GM18505 (cell line): ENCODE measurements around the gene SLC39A6.
"Not testable (repeated sequence)": the region's sequence is repeated elsewhere in the genome, so short reads cannot be mapped to it uniquely, and the experiment has no call there.

Source experiments
- ATAC-seq: cut with Tn5 transposase; IDR thresholded peaks from one replicate; pipeline ENCODE4 v1.9.1; 2021; ENCODE audit not compliant: unreplicated experiment
- POLR2A ChIP-seq: IDR thresholded peaks from 4 replicates; pipeline ENCODE4 v1.6.1; 2011; ENCODE audit warnings: borderline replicate concordance; ENCODE audit not compliant: insufficient read depth, insufficient read length; ENCODE audit errors: extremely low read depth

SLC39A6 gene

DNA sequence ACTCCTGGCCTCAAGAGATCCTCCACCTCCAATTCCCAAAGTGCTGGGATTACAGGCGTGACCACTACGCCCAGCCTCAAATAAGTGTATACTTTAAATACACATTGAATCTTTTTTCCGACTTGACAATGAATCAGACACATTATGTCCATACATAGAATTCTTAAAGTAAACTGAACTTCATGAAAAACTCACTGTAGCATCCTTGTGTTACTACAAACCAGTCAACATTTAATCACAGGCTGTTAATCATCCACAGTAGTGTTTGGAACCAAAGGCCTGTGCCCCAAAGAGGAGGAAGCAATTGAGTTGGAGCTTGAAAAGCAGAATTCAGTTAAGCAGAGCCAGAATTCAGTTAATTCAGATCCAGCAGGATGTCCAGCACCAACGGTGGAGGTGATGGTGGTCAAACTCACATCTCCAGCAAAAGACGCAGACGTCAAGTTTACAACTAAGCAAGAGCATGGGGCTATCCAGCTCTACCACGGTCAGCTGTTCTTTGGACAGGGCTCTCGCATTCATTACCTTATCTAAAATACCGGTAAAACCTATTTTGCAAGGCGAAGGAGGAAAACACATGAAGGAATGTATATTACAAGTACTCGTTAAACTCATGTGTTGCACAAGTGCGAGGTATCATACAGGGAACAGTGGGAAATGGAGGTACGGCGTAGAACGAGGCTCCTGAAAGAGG lies 1.2 kb downstream of the SLC39A6 start:
- TF ChIP-seq POLR2A = no peak
- ATAC-seq = no peak

DNA sequence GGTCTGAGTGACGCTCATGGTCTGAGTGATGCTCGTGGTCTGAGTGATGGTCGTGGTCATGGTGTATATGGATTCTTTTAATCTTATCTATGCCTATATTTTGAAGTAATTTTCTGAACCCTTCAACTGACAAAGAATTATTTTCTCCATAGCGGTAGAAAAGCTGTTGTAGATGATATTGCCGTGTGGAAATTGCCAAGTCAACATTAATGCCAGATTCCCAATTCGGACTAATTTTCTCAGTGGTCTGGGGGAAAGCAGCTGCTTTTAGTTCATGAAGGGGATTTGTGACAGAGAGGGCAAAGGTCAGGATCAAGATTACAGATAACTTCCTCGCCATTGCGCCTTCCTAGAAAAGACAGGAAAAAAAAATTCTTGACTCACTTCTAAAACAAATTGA lies 2.5 kb downstream of the SLC39A6 start:
- no peak for ATAC-seq
- TF ChIP-seq POLR2A = no peak

DNA sequence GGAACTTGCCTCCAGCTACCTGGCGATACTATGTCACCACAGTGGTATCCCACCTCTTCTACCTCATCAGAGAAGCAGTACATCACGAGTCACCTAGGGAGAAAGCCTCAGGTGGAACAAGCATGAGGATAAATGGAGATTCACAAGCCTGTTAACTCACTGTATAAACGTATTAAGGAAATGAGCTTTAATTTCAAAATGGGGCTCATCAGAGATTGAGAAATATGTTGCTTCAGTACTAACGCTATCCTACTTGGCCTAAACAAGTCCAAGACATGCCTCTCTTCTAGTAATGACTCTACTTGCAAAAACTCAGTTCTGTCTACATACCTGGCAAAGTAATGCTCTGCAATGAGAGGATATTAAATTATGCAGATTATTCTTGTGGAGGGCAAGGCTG lies 4.3 kb downstream of the SLC39A6 start:
- no peak for TF ChIP-seq POLR2A
- no peak for ATAC-seq

DNA sequence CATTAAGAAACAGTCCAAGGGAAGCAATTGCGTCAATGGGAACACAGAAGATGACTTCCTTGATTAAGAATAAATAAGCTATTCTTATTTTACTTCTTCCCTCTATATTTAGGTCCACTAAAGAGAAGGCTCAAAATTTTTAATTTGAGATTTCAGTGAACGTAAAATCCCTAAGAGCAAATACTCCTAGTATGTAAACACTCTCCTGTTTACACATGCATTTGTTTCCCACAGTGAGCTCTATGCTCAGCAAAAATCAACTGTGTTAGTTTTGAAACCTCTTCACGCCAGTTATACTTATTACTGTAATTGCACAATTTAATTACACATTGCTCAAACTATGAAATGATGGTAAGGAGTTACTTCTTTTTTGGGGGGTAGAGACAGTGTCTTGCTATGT lies 8.8 kb downstream of the SLC39A6 start:
- no peak for TF ChIP-seq POLR2A
- ATAC-seq = no peak

DNA sequence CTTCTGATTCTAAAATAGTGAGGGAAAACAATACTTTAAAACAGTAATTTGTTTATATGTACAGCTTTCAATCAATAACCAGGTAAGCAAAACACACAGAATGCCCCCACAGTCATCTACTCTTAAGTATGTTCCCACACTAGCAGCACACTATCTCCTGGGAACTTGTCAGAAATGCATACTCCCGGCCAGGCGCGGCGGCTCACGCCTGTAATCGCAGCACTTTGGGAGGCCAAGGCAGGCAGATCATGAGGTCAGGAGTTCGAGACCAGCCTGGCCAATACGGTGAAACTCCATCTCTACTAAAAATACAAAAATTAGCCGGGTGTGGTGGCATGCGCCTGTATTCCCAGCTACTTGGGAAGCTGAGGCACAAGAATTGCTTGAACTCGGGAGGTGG lies 12.4 kb downstream of the SLC39A6 start:
- ATAC-seq = not testable (repeated sequence)

DNA sequence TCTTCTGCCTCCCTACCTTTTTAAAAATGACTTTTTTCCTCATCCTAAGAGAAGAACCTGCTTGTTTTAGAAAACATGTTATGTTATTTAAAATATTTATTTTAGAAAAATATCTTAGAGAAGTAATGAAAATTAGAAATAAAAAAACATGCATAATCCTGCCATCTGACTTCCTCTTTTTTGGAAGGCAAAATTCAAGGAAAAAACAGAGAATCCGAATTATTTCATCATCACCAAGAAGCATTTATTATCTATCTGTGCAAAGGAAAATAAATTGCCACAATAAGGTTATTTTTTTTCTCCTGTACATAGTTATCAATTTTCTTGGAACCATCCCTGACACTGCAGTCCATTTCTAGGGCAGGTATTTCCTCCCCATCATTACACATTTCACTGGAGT lies 14.4 kb downstream of the SLC39A6 start:
- ATAC-seq = no peak
- TF ChIP-seq POLR2A = no peak

DNA sequence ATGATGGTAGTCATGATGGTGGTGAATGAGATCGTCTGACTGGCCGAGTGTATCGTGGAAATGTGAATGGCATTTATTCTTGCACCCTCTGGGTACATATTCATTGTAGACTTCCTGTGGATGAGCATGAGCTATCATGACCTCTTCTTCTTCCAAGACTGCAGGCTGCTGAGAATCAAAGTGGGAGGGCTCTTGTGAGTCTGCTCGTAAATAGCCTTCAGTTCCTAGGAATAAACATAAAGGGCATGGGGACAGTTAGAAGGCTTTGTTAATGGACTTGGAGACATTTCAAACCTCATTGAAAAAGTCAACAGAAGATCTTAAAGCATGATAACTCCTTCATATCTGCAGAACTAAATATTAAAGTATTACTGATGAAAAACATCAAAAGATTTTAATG lies 14.9 kb downstream of the SLC39A6 start:
- no peak for TF ChIP-seq POLR2A
- no peak for ATAC-seq

DNA sequence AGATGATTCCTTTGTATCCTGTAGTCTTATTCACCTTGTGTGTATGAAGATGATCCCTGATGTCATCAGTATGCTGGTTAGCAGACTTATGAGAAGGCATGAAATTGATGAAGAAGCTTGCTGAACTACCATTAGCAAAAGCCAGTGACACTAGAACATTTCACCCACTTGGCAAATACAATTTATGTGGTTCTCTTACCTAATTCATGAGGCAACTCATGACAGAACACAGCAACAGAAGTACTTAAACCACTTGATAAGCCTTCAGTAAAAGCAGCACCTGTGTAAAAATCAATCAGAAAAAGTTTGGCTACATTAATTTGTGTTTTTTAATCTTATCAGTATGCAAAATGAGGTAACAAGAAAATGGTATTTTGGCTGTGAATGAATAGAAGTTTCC lies 16.8 kb downstream of the SLC39A6 start:
- no peak for ATAC-seq
- no peak for TF ChIP-seq POLR2A

DNA sequence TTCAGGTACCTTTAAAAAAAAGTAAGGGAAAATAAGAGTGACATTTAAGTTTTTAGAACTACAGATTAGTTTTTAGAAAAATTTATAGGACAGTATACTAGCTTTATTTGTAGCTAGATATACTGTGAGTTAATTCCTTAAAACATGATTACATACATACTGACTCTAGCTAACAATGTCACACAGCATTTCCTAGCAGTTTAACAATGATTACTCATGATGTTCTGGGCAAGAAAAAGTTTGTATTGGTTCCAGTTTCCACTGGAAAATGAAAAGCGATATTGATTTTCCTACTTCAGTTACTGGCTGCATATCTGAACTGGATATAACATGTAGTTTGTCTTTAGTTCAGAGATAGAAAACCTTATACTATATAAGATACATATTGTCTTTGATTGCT lies 19.4 kb downstream of the SLC39A6 start:
- TF ChIP-seq POLR2A = no peak

DNA sequence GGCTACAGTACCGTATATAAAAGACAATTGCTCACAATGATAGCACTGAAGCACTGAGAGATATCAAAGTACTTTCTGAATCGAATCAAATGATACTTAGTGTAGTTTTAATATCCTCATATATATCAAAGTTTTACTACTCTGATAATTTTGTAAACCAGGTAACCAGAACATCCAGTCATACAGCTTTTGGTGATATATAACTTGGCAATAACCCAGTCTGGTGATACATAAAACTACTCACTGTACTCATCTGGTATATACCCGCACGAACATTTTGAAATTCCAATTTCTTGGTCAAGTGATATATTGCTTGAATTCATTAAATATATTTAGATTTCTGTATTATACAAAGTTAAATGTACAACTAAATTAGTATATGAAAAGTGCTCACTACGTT lies 20.5 kb downstream of the SLC39A6 start:
- no peak for ATAC-seq
- no peak for TF ChIP-seq POLR2A

More for the DNA sequence above, 19.4 kb downstream of the SLC39A6 start:
- no peak for ATAC-seq

DNA sequence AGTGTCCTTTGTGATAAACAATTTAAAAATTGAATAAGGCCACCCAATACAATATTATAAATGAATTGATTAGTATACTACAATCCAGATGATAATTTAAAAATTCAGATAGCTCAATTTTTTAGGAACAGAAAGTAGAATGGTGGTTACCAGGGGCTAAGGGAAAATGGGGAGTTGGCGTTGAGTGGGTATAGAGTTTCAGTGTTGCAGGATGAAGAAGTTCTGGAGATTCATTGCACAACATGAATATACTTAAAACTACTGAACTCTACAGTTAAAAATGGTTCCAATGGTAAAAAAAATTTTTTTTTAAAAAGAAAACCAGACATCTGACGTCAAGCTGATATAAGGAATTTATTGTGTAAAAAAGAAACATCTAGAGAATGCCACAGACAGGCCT lies 20.9 kb downstream of the SLC39A6 start:
- ATAC-seq = no peak
- TF ChIP-seq POLR2A = no peak

DNA sequence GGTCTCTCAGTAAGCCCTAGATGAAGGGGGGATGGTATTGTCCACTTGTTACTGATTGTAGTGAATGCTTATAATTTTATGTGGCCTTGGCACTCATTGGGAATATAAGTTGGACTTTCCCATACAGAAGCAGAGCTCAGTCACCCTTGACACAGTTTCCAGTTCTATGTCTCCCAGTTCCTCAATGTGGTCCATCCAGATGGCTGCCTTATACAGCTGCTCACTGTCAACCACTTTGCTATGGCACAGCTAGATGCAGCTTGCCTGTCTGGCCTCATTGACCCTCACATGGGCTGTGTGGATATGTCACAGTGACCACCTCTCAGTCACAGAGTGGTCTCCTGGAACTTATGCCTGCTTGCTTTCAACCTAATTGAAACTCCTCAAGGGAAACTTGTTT lies 21.7 kb downstream of the SLC39A6 start:
- no peak for ATAC-seq
- no peak for TF ChIP-seq POLR2A

DNA sequence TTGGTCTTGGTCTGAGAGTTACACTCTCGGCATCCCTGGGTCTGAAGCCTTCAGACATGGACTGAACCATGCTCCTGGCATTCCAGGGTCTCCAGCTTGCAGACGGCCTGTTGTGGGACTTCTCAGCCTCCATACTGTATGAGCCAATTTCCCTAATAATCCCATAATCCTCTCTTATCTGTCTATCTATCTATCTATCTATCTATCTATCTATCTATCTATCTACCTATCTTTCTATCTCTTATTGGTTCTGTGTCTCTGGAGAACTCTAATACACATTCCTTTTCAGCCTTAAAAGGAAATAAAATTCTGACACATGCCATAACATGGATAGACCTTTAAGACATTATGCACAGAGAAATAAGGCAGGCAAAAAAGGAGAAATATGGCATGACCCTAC lies 24.4 kb downstream of the SLC39A6 start:
- ATAC-seq = no peak
- no peak for TF ChIP-seq POLR2A

DNA sequence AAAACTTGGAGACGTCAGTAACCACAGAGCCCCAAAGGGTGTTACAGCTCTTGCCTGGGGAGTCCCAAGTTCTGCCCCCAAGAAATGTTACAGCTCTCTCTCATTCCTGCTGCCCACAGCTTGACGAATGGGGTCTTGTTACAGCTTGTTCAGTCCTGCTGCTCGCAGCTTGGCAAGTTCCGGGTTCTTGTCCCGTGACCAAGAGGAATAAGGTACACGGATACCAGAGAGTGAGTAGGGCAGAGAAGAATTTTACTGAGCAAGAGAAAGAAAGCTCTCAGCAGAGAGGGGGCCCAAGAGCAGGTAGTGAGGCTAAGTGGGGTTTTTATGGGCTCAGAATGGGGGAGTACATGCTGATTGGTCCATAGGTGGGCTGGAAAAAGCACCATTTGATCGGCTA lies 27.2 kb downstream of the SLC39A6 start:
- ATAC-seq = no peak
- no peak for TF ChIP-seq POLR2A

DNA sequence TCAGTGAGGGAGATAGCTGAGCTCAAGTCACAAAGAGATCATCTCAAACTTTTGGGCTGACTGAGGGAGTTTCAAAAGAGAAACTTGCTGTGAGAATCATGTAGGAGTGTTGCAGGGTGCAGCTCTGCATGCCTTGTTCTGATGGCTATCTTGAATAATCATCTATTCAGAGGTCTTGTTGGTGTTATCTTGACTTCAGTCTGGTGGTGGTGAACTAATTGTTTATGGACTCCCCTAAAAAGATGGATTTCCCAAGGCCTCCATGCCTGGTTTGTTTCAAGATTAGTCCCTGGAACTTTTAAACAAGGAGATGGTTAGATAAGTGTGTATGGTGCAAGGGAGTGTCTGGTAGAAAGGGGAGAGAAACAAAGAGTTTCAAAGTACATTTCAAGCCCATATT lies 29.8 kb downstream of the SLC39A6 start:
- no peak for TF ChIP-seq POLR2A
- ATAC-seq = no peak
